ENCODE results near the gene USP21.

DNA sequence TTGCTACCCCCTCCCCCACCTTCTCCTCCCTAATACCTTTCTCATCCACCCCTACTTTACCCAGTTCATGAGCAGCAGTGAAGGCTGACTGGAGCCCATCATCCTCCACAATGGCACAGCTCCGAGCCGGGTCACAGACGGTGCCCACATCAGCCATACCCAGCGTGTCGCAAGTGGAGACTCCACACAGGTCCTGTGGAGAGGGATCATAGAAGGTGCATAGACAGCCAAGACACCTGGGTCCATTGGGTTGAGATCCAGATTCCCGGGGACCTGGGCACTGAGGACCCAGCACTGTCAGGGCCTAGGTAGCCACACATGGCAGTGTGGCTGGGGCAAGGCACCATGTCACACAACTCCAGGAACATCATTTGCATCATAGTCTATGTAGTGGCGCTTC lies 36.8 kb downstream of the USP21 start:
- TF ChIP-seq, protein P1, sequence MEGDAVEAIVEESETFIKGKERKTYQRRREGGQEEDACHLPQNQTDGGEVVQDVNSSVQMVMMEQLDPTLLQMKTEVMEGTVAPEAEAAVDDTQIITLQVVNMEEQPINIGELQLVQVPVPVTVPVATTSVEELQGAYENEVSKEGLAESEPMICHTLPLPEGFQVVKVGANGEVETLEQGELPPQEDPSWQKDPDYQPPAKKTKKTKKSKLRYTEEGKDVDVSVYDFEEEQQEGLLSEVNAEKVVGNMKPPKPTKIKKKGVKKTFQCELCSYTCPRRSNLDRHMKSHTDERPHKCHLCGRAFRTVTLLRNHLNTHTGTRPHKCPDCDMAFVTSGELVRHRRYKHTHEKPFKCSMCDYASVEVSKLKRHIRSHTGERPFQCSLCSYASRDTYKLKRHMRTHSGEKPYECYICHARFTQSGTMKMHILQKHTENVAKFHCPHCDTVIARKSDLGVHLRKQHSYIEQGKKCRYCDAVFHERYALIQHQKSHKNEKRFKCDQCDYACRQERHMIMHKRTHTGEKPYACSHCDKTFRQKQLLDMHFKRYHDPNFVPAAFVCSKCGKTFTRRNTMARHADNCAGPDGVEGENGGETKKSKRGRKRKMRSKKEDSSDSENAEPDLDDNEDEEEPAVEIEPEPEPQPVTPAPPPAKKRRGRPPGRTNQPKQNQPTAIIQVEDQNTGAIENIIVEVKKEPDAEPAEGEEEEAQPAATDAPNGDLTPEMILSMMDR (IDR thresholded peaks at IDR 0.05): no peak
- TF ChIP-seq POLR2A (IDR thresholded peaks at IDR 0.05): no peak
